ENCODE measurements around the gene ATP6V0C.
"Not testable (repeated sequence)": the region's sequence is repeated elsewhere in the genome, so short reads cannot be mapped to it uniquely, and the experiment has no call there.

DNA sequence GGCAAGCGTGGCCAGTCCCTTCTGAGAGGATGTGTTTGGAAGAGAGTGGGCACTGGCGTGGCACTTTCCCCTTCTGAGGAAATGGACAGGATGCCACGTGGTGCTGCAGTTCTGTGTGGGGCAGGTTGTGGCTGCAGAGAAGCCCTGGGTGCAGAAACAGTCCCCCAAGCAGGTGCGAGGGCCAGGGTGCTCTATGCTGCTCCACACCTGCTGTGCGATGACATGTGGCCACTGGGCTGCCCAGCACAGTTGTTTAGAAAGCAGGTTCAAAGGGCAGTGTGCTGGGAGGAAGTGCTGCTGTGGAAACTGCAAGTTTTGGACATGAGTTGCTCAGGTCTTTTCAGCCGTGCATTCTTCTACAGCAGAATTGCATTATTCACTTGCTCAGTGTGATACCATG, 27.7 kb downstream of the ATP6V0C start:
- TF ChIP-seq, protein P1, sequence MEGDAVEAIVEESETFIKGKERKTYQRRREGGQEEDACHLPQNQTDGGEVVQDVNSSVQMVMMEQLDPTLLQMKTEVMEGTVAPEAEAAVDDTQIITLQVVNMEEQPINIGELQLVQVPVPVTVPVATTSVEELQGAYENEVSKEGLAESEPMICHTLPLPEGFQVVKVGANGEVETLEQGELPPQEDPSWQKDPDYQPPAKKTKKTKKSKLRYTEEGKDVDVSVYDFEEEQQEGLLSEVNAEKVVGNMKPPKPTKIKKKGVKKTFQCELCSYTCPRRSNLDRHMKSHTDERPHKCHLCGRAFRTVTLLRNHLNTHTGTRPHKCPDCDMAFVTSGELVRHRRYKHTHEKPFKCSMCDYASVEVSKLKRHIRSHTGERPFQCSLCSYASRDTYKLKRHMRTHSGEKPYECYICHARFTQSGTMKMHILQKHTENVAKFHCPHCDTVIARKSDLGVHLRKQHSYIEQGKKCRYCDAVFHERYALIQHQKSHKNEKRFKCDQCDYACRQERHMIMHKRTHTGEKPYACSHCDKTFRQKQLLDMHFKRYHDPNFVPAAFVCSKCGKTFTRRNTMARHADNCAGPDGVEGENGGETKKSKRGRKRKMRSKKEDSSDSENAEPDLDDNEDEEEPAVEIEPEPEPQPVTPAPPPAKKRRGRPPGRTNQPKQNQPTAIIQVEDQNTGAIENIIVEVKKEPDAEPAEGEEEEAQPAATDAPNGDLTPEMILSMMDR (conservative IDR thresholded peaks at IDR 0.05) = not testable (repeated sequence)
- not testable (repeated sequence) for TF ChIP-seq EZH2 (IDR thresholded peaks at IDR 0.05; ENCODE audit: low read depth)

All from PC-9 (cell line).